ENCODE results near the gene PNKP.
A peak's percentile ranks its signal among the peaks of the same experiment; 100 is the strongest.

Gene PNKP

DNA sequence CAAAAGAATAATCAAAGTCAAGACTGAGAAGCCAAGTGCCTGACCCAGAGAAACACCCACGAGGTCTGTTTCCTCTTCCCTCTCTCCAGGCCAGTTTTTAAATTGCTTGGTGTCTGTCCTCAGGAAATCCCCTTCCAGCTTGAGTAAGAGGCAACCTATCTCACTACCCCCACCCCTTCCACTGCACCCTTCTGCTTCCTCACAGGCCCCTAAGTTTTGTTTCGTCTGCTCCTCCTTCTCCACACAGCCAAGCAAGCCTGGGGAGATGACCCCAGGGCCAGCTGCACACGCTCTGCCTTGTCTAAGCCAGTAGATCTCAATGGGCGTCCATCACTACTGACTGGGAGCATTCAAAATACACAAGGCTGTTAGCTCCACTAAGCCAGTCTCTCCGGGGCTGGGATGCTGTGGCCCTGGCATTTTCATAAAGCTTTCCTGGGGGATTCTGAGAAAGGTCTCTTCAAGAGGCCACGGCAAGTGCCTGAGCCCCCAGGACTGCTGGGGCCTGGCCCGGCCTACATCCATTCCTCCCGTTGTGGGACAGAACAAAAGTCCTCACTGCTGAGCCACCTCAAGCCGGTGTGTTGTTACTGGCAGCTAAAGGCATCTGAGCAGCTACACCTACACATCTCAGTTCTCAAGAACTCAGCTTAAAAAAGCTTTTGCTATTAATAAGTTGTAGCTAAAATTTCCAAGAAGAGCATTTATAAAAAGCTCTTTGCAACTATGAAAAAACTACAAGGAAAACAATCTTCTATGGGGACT, 44.2 kb upstream of the PNKP start:
- Histone ChIP-seq H3K4ac (ENCODE audit: low read length) (no peak overlapping the region), H3K23ac (ENCODE audit: low read depth, low read length, poor library complexity) (no peak overlapping the region), H3K4me3 (ENCODE audit: low read length in 2 of 2) (no peak overlapping the region), H3K18ac (ENCODE audit: low read length) (no peak overlapping the region), H2AK5ac (ENCODE audit: low read depth, low read length) (no peak overlapping the region), H3K27ac (replicated peaks; ENCODE audit: low read length) (no peak overlapping the region), H2BK12ac (ENCODE audit: low read length) (no peak overlapping the region), H3K4me1 (ENCODE audit: control insufficient read depth in 2 of 2, insufficient read depth in 1 of 2, low read depth in 1 of 2, low read length in 2 of 2) (no peaks in the 10 kb centered on the region), H3K9ac (ENCODE audit: low read depth, low read length, poor library complexity) (no peak overlapping the region), H2AFZ (ENCODE audit: low read length) (no peak overlapping the region), H3K36me3 (replicated peaks in 1 of 2; ENCODE audit: control insufficient read depth in 2 of 2, insufficient read depth in 2 of 2, low read length in 2 of 2) (peaks cover 65 to 93% of the 10 kb centered on the region in 2 donors), H3K4me2 (ENCODE audit: insufficient read depth, low read length, poor library complexity, severe bottlenecking) (no peak overlapping the region), H2BK120ac (ENCODE audit: low read depth, low read length) (no peak overlapping the region), H4K8ac (ENCODE audit: low read depth, low read length) (no peak overlapping the region), H4K91ac (ENCODE audit: low read depth, low read length, poor library complexity) (no peak overlapping the region), H2BK15ac (ENCODE audit: low read length) (no peak overlapping the region), H3K79me1 (ENCODE audit: low read depth, low read length) (peaks cover 24% of the 10 kb centered on the region), H2BK5ac (ENCODE audit: low read length) (no peak overlapping the region), H3K14ac (ENCODE audit: low read length) (no peak overlapping the region), H3K27me3 (ENCODE audit: control insufficient read depth in 3 of 3, insufficient read depth in 3 of 3, low read depth in 1 of 3, low read length in 3 of 3) (no peaks in the 10 kb centered on the region), H3K9me3 (replicated peaks in 1 of 2; ENCODE audit: control insufficient read depth in 2 of 2, insufficient read depth in 1 of 2, low read depth in 1 of 2, low read length in 2 of 2) (peaks cover 7% of the 10 kb centered on the region in 2 donors)
- WGBS, 2 donors (ENCODE audit: extremely low coverage in 2 of 2, insufficient read length in 2 of 2, insufficient replicate concordance in 1 of 2), result no CpG with 5 or more reads among the region's 9 CpGs
- DNase-seq (ENCODE audit: low spot score), result no peak

DNA sequence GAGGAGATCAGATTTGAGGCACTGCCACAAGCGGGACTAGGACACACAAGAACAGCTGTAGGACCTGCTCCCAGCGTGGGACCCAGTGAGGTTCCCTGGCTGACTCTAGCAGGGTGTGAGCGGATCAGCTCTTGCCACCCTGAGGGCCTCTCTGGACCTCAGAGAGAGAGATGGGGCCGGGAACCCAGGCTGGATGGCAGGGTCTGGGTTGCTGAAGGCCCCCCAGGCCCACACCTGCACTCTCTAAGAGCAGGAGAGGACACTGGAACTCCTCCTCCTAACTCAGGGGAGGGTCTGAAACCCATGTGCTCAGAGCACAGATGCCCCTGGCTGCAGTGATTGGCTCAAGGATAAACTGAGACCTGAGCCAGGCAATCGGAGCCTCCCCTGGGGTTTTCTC, 42.8 kb upstream of the PNKP start:
- Histone ChIP-seq H3K18ac (ENCODE audit: low read length) (no peak overlapping the region), H3K9me3 (replicated peaks in 1 of 2; ENCODE audit: control insufficient read depth in 2 of 2, insufficient read depth in 1 of 2, low read depth in 1 of 2, low read length in 2 of 2) (peaks cover 0 to 2% of the 10 kb centered on the region in 2 donors), H2BK12ac (ENCODE audit: low read length) (no peak overlapping the region), H3K23ac (ENCODE audit: low read depth, low read length, poor library complexity) (peak overlapping the region; percentile 87), H3K4ac (ENCODE audit: low read length) (no peak overlapping the region), H3K4me3 (ENCODE audit: low read length in 2 of 2) (no peak overlapping the region), H2BK5ac (ENCODE audit: low read length) (no peak overlapping the region), H3K14ac (ENCODE audit: low read length) (no peak overlapping the region), H3K36me3 (replicated peaks in 1 of 2; ENCODE audit: control insufficient read depth in 2 of 2, insufficient read depth in 2 of 2, low read length in 2 of 2) (peaks cover 63 to 91% of the 10 kb centered on the region in 2 donors), H2AK5ac (ENCODE audit: low read depth, low read length) (no peak overlapping the region), H3K79me1 (ENCODE audit: low read depth, low read length) (peaks cover 18% of the 10 kb centered on the region), H3K27ac (replicated peaks; ENCODE audit: low read length) (no peak overlapping the region), H3K9ac (ENCODE audit: low read depth, low read length, poor library complexity) (no peak overlapping the region), H3K4me1 (ENCODE audit: control insufficient read depth in 2 of 2, insufficient read depth in 1 of 2, low read depth in 1 of 2, low read length in 2 of 2) (no peaks in the 10 kb centered on the region), H2BK120ac (ENCODE audit: low read depth, low read length) (no peak overlapping the region), H3K4me2 (ENCODE audit: insufficient read depth, low read length, poor library complexity, severe bottlenecking) (no peak overlapping the region), H4K91ac (ENCODE audit: low read depth, low read length, poor library complexity) (no peak overlapping the region), H2AFZ (ENCODE audit: low read length) (no peak overlapping the region), H3K27me3 (ENCODE audit: control insufficient read depth in 3 of 3, insufficient read depth in 3 of 3, low read depth in 1 of 3, low read length in 3 of 3) (no peaks in the 10 kb centered on the region), H4K8ac (ENCODE audit: low read depth, low read length) (no peak overlapping the region), H2BK15ac (ENCODE audit: low read length) (no peak overlapping the region)
- WGBS, 2 donors (ENCODE audit: extremely low coverage in 2 of 2, insufficient read length in 2 of 2, insufficient replicate concordance in 1 of 2), result no CpG with 5 or more reads among the region's 5 CpGs
- DNase-seq (ENCODE audit: low spot score), result no peak

- Histone ChIP-seq H2AFZ (ENCODE audit: low read length) (no peak overlapping the region), H4K91ac (ENCODE audit: low read depth, low read length, poor library complexity) (no peak overlapping the region), H3K18ac (ENCODE audit: low read length) (no peak overlapping the region), H3K79me1 (ENCODE audit: low read depth, low read length) (peaks cover 18% of the 10 kb centered on the region), H3K27ac (replicated peaks; ENCODE audit: low read length) (no peak overlapping the region), H3K9me3 (replicated peaks in 1 of 2; ENCODE audit: control insufficient read depth in 2 of 2, insufficient read depth in 1 of 2, low read depth in 1 of 2, low read length in 2 of 2) (peaks cover 0 to 2% of the 10 kb centered on the region in 2 donors), H3K4ac (ENCODE audit: low read length) (no peak overlapping the region), H3K27me3 (ENCODE audit: control insufficient read depth in 3 of 3, insufficient read depth in 3 of 3, low read depth in 1 of 3, low read length in 3 of 3) (no peaks in the 10 kb centered on the region), H3K9ac (ENCODE audit: low read depth, low read length, poor library complexity) (peak overlapping the region; percentile 60), H2BK12ac (ENCODE audit: low read length) (no peak overlapping the region), H2BK15ac (ENCODE audit: low read length) (no peak overlapping the region), H3K36me3 (replicated peaks in 1 of 2; ENCODE audit: control insufficient read depth in 2 of 2, insufficient read depth in 2 of 2, low read length in 2 of 2) (peaks cover 52 to 78% of the 10 kb centered on the region in 2 donors), H3K4me2 (ENCODE audit: insufficient read depth, low read length, poor library complexity, severe bottlenecking) (peak overlapping the region; percentile 25), H4K8ac (ENCODE audit: low read depth, low read length) (no peak overlapping the region), H3K4me1 (ENCODE audit: control insufficient read depth in 2 of 2, insufficient read depth in 1 of 2, low read depth in 1 of 2, low read length in 2 of 2) (no peaks in the 10 kb centered on the region), H3K23ac (ENCODE audit: low read depth, low read length, poor library complexity) (no peak overlapping the region), H2BK5ac (ENCODE audit: low read length) (no peak overlapping the region), H3K14ac (ENCODE audit: low read length) (peak overlapping the region; percentile 32), H2BK120ac (ENCODE audit: low read depth, low read length) (no peak overlapping the region), H3K4me3 (ENCODE audit: low read length in 2 of 2) (no peak overlapping the region), H2AK5ac (ENCODE audit: low read depth, low read length) (no peak overlapping the region)
- no CpG with 5 or more reads among the region's 37 CpGs for WGBS, 2 donors (ENCODE audit: extremely low coverage in 2 of 2, insufficient read length in 2 of 2, insufficient replicate concordance in 1 of 2)
- DNase-seq (ENCODE audit: low spot score), result no peak
Observed at GRCh38 chr19:49908480-49909420, 41.4 kb upstream of the PNKP start.

Measured in neuronal stem cell (in vitro differentiated cells).